Calu3 (cell line): ENCODE measurements around the gene ARID4A. TPM values are rescaled to one million over a fixed set of nuclear protein-coding genes. Genes with fewer than 3 reads are reported as not detected.
"Not testable (repeated sequence)": the region's sequence is repeated elsewhere in the genome, so short reads cannot be mapped to it uniquely, and the experiment has no call there.

ENCODE experiments used
- BruUV-seq: library from RNA; stranded (reverse); fragments of 400-500 nt; replicated peaks from 2 replicates; lab custom pipeline; 2021; lab: Mats Ljungman, UMichigan
- CTCF ChIA-PET: fragments of 300-600 bp; sonication (Branson Sonifier 250); formaldehyde crosslinking; loops from one replicate; lab custom pipeline; 2022; ENCODE audit warnings: antibody characterized with exemption; lab: Charles Lee
- DNase-seq: peaks from one replicate; pipeline ENCODE4 v3.0.0; 2022
- H3K27ac Mint-ChIP-seq: one replicate; pipeline ENCODE4 v1.8.0; 2022; ENCODE audit warnings: mixed read lengths; ENCODE audit not compliant: unreplicated experiment
- H3K27me3 Mint-ChIP-seq: one replicate; pipeline ENCODE4 v1.8.0; 2022; ENCODE audit warnings: mixed read lengths; ENCODE audit not compliant: unreplicated experiment
- H3K36me3 Mint-ChIP-seq: one replicate; pipeline ENCODE4 v1.8.0; 2022; ENCODE audit warnings: mild to moderate bottlenecking, moderate library complexity, mixed read lengths; ENCODE audit not compliant: insufficient read depth, unreplicated experiment
- H3K4me1 Mint-ChIP-seq: one replicate; pipeline ENCODE4 v1.8.0; 2022; ENCODE audit warnings: mild to moderate bottlenecking, low read depth, mixed read lengths; ENCODE audit not compliant: unreplicated experiment
- H3K4me3 Mint-ChIP-seq: one replicate; pipeline ENCODE4 v1.8.0; 2022; ENCODE audit warnings: mild to moderate bottlenecking, low read depth, moderate library complexity, mixed read lengths; ENCODE audit not compliant: unreplicated experiment
- H3K9me3 Mint-ChIP-seq: one replicate; pipeline ENCODE4 v1.8.0; 2022; ENCODE audit warnings: low read depth, mixed read lengths; ENCODE audit not compliant: unreplicated experiment
- intact Hi-C: fragments of 100-400 bp; cut with micrococcal nuclease; formaldehyde crosslinking; loops from one replicate; pipeline ENCODE4 v1.10.0; 2022; ENCODE audit not compliant: unreplicated experiment
- total RNA-seq: library from RNA; stranded (reverse); gene quantifications from 2 replicates; pipeline ENCODE4 v1.2.3, GENCODE V29; 2022
- TF ChIP-seq, protein P1 (sequence below): fragments of 200-600 bp; IDR thresholded peaks from one replicate; pipeline ENCODE4 v1.8.0; 2022; ENCODE audit warnings: antibody characterized with exemption; ENCODE audit not compliant: unreplicated experiment

Gene ARID4A
- total RNA-seq, 1 experiment from 2014 or later: 26.7 TPM

DNA sequence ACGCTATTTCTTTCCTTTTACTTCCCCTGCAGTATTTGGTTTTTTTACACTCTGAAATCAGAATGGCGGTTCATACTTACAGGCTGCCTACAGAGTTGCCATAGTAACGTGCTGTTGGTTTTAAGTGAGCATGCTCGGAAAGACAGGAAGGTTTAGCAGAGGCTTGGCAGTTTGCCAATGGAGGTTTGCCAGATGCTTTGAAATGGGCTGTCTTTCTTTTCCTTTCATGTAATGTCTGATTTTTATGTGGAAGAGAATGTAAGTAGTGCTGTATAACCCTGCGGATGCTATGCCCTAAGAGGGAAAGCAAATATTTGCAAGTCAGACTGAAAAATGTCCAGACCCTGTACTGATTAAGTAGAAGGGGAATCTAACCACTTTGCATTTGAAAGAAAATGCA is 32.8 kb downstream of the ARID4A start:
- peaks cover 10% of the 10 kb centered on the region for H3K36me3 Mint-ChIP-seq
- H3K9me3 Mint-ChIP-seq: no peaks in the 10 kb centered on the region
- H3K27me3 Mint-ChIP-seq: no peaks in the 10 kb centered on the region
- H3K4me3 Mint-ChIP-seq: no peak overlapping the region
- intact Hi-C loops: no loop called here
- peak overlapping the region; percentile 39 for H3K27ac Mint-ChIP-seq
- peak; percentile 41 for DNase-seq
- no peaks in the 10 kb centered on the region for H3K4me1 Mint-ChIP-seq
- no TSS peak for BruUV-seq
- TF ChIP-seq, protein P1, sequence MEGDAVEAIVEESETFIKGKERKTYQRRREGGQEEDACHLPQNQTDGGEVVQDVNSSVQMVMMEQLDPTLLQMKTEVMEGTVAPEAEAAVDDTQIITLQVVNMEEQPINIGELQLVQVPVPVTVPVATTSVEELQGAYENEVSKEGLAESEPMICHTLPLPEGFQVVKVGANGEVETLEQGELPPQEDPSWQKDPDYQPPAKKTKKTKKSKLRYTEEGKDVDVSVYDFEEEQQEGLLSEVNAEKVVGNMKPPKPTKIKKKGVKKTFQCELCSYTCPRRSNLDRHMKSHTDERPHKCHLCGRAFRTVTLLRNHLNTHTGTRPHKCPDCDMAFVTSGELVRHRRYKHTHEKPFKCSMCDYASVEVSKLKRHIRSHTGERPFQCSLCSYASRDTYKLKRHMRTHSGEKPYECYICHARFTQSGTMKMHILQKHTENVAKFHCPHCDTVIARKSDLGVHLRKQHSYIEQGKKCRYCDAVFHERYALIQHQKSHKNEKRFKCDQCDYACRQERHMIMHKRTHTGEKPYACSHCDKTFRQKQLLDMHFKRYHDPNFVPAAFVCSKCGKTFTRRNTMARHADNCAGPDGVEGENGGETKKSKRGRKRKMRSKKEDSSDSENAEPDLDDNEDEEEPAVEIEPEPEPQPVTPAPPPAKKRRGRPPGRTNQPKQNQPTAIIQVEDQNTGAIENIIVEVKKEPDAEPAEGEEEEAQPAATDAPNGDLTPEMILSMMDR: no peak
- CTCF ChIA-PET: no interaction called here

DNA sequence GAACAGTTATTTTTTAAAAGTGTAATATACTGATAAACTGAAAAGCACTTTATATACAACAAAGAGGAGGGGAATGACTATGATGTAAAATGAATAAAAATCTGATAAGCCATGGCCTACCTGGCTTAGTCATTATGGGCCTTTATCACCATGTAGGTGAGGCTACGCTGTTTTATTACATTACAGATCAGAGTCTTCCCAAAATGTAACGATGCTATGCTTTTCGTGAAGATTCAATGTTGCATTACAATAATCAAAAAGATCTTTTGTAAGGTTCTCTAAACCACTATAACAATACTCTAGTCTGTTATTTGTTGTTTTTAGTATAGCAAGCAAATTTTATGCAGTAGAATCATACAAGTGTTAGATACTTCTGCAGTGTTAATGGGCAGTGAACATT is 34.2 kb downstream of the ARID4A start:
- peaks cover 10% of the 10 kb centered on the region for H3K36me3 Mint-ChIP-seq
- intact Hi-C loops: no loop called here
- no peak for DNase-seq
- H3K27ac Mint-ChIP-seq: no peak overlapping the region
- H3K4me3 Mint-ChIP-seq: no peak overlapping the region
- CTCF ChIA-PET: no interaction called here
- H3K27me3 Mint-ChIP-seq: no peaks in the 10 kb centered on the region
- TF ChIP-seq, protein P1: no peak
- no TSS peak for BruUV-seq
- no peaks in the 10 kb centered on the region for H3K9me3 Mint-ChIP-seq
- no peaks in the 10 kb centered on the region for H3K4me1 Mint-ChIP-seq

DNA sequence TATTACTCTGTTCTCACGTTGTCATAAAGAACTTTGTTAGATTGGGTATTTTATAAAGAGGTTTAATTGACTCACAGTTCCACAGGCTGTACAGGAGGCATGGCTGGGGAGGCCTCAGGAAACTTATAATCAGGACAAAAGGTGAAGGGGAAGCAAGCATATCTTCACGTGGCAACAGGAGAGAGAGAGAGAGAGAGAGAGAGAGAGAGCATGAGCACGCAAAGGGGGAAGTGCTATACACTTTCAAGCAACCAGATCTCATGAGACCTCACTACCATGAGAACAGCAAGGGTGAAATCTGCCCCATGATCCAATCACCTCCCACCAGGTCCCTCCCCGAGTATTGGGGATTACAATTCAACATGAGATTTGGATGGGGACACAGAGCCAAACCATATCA is 41.3 kb downstream of the ARID4A start:
- CTCF ChIA-PET, H3K27ac Mint-ChIP-seq, DNase-seq, BruUV-seq, H3K4me3 Mint-ChIP-seq, H3K4me1 Mint-ChIP-seq, intact Hi-C loops, H3K27me3 Mint-ChIP-seq, H3K9me3 Mint-ChIP-seq: not testable (repeated sequence)
- peaks cover 14% of the 10 kb centered on the region for H3K36me3 Mint-ChIP-seq

DNA sequence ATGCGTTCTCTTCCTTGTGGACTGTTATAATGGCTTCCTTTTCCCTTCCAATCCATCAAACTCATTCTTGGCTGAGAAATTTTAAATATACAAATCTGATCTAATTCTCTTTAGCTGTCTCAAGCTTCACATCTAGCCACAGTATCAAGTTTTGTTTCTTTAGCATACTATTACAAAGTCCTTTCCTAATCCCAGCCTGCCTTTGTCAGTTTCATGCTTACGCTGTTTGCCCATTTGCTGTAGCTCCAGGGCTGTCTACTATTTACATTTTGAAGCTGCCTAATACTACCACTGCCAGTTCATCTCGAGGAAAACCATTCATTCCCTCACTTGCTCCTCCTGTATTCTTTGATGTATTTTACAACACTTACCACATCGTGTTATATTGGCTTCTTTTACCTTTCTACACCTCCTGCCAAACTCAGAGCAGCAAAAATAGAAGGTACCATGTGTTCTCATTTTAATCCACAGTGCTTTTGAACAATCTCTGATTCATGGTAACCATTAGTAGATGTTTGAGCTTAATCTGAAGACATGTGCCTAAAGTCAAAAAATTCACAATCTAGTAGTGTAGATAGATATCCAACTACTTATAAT is 42.9 kb downstream of the ARID4A start:
- H3K4me3 Mint-ChIP-seq: no peak overlapping the region
- intact Hi-C loops: no loop called here
- no peak overlapping the region for H3K27ac Mint-ChIP-seq
- TF ChIP-seq, protein P1: no peak
- no peak for DNase-seq
- H3K9me3 Mint-ChIP-seq: no peaks in the 10 kb centered on the region
- no TSS peak for BruUV-seq
- no peaks in the 10 kb centered on the region for H3K27me3 Mint-ChIP-seq
- CTCF ChIA-PET: no interaction called here
- H3K36me3 Mint-ChIP-seq: peaks cover 9% of the 10 kb centered on the region
- no peaks in the 10 kb centered on the region for H3K4me1 Mint-ChIP-seq

DNA sequence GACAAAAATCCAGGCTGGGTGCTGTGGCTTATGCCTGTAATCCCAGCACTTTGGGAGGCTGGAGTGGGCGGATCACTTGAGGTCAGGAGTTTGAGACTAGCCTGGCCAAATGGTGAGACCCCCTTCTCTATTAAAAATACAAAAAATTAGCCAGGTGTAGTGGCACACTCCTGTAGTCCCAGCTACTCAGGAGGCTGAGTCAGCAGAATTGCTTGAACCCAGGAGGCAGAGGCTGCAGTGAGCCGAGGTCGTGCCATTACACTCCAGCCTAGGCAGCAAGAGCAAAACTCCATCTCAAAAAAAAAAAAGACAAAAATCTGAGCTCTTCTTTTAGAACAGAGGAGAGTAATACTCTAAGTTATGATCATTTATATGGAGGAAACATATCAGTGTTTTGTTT is 45.2 kb downstream of the ARID4A start:
- H3K4me1 Mint-ChIP-seq, DNase-seq, CTCF ChIA-PET, H3K9me3 Mint-ChIP-seq, H3K4me3 Mint-ChIP-seq, H3K27me3 Mint-ChIP-seq, intact Hi-C loops, H3K27ac Mint-ChIP-seq, BruUV-seq: not testable (repeated sequence)
- H3K36me3 Mint-ChIP-seq: peaks cover 21% of the 10 kb centered on the region
